SK-N-SH treated with all-trans-retinoic acid at 6 μM for 48 hours (cell line): ENCODE measurements around the gene ZXDC.

Experiments
- ATAC-seq: fragments of 200-7000 bp; cut with Tn5 transposase; 3 replicates; pipeline ENCODE4 v1.9.1; 2020; ENCODE audit warnings: mild to moderate bottlenecking, moderate library complexity
- ARNTL ChIP-seq: fragments of 450-650 bp; formaldehyde crosslinking; IDR thresholded peaks from 2 replicates; pipeline ENCODE4 v1.5.0; 2020; ENCODE audit warnings: low read depth, mild to moderate bottlenecking, moderate library complexity, borderline replicate concordance
- BACH2 ChIP-seq: fragments of 250-450 bp; sonication (Bioruptor Pico); IDR thresholded peaks from 2 replicates; pipeline ENCODE4 v1.9.0; 2021; ENCODE audit warnings: mild to moderate bottlenecking, borderline replicate concordance
- ESRRG ChIP-seq: fragments of 250-450 bp; sonication (Bioruptor Pico); IDR thresholded peaks from 2 replicates; pipeline ENCODE4 v1.6.1; 2021; ENCODE audit warnings: mild to moderate bottlenecking
- GLIS3 ChIP-seq: fragments of 250-450 bp; sonication (Bioruptor Pico); IDR thresholded peaks from 2 replicates; pipeline ENCODE4 v1.5.0; 2020; ENCODE audit warnings: mild to moderate bottlenecking, moderate library complexity
- ISL1 ChIP-seq: fragments of 250-450 bp; sonication (Bioruptor Pico); IDR thresholded peaks from 2 replicates; pipeline ENCODE4 v2.1.2; 2022; ENCODE audit warnings: mild to moderate bottlenecking, moderate library complexity
- OSR1 ChIP-seq: fragments of 250-450 bp; sonication (Bioruptor Pico); IDR thresholded peaks from 2 replicates; pipeline ENCODE4 v1.8.0; 2022; ENCODE audit warnings: moderate library complexity, mild to moderate bottlenecking, inconsistent platforms
- PPARA ChIP-seq: fragments of 250-450 bp; sonication (Bioruptor Pico); IDR thresholded peaks from 2 replicates; pipeline ENCODE4 v1.5.0; 2020; ENCODE audit warnings: mild to moderate bottlenecking, borderline replicate concordance
- RARB ChIP-seq: fragments of 250-450 bp; sonication (Bioruptor Pico); IDR thresholded peaks from 2 replicates; pipeline ENCODE4 v1.8.0; 2021; ENCODE audit warnings: mild to moderate bottlenecking, moderate library complexity
- SNAI2 ChIP-seq: fragments of 250-450 bp; sonication (Bioruptor Pico); IDR thresholded peaks from 2 replicates; pipeline ENCODE4 v1.5.0; 2020; ENCODE audit warnings: mild to moderate bottlenecking, moderate library complexity
- TCF4 ChIP-seq: fragments of 250-450 bp; sonication (Bioruptor Pico); IDR thresholded peaks from 2 replicates; pipeline ENCODE4 v1.8.0; 2021; ENCODE audit warnings: mild to moderate bottlenecking, moderate library complexity, borderline replicate concordance
- TOX ChIP-seq: fragments of 250-450 bp; sonication (Bioruptor Pico); IDR thresholded peaks from 2 replicates; pipeline ENCODE4 v1.8.0; 2021; ENCODE audit warnings: mild to moderate bottlenecking, moderate library complexity, borderline replicate concordance
- ZC3H10 ChIP-seq: fragments of 250-450 bp; sonication (Bioruptor Pico); IDR thresholded peaks from 2 replicates; pipeline ENCODE4 v1.5.1; 2021; ENCODE audit warnings: mild to moderate bottlenecking, moderate library complexity
- ZFP3 ChIP-seq: fragments of 250-450 bp; sonication (Bioruptor Pico); IDR thresholded peaks from 2 replicates; pipeline ENCODE4 v1.5.0; 2020; ENCODE audit warnings: mild to moderate bottlenecking, moderate library complexity
- ZFP30 ChIP-seq: fragments of 450-650 bp; formaldehyde crosslinking; IDR thresholded peaks from 2 replicates; pipeline ENCODE4 v1.5.0; 2022; ENCODE audit warnings: mild to moderate bottlenecking, moderate library complexity
- ZNF565 ChIP-seq: fragments of 450-650 bp; formaldehyde crosslinking; conservative IDR thresholded peaks from 2 replicates; pipeline ENCODE4 v1.5.0; 2020; ENCODE audit warnings: low read depth, mild to moderate bottlenecking, moderate library complexity
- ZNF70 ChIP-seq: fragments of 450-650 bp; formaldehyde crosslinking; IDR thresholded peaks from 2 replicates; pipeline ENCODE4 v1.5.0; 2020; ENCODE audit warnings: mild to moderate bottlenecking, moderate library complexity
- ZNF8 ChIP-seq: fragments of 450-650 bp; formaldehyde crosslinking; IDR thresholded peaks from 2 replicates; pipeline ENCODE4 v1.5.0; 2020; ENCODE audit warnings: mild to moderate bottlenecking, moderate library complexity
- TF ChIP-seq, protein P1 (sequence below): fragments of 250-450 bp; sonication (Bioruptor Pico); IDR thresholded peaks from 2 replicates; pipeline ENCODE4 v1.8.0; 2021; ENCODE audit warnings: low read depth, mild to moderate bottlenecking, moderate library complexity, borderline replicate concordance
- TF ChIP-seq, protein P2 (sequence below): fragments of 250-450 bp; sonication (Bioruptor Pico); IDR thresholded peaks from 2 replicates; pipeline ENCODE4 v1.5.1; 2021; ENCODE audit warnings: mild to moderate bottlenecking, moderate library complexity
- TF ChIP-seq, protein P3 (sequence below): fragments of 250-450 bp; sonication (Bioruptor Pico); IDR thresholded peaks from 2 replicates; pipeline ENCODE4 v1.5.1; 2020; ENCODE audit warnings: low read depth, mild to moderate bottlenecking, moderate library complexity
- TF ChIP-seq, protein P4 (sequence below): fragments of 250-450 bp; sonication (Bioruptor Pico); IDR thresholded peaks from 2 replicates; pipeline ENCODE4 v1.8.0; 2020; ENCODE audit warnings: mild to moderate bottlenecking, moderate library complexity, borderline replicate concordance

Gene ZXDC

DNA sequence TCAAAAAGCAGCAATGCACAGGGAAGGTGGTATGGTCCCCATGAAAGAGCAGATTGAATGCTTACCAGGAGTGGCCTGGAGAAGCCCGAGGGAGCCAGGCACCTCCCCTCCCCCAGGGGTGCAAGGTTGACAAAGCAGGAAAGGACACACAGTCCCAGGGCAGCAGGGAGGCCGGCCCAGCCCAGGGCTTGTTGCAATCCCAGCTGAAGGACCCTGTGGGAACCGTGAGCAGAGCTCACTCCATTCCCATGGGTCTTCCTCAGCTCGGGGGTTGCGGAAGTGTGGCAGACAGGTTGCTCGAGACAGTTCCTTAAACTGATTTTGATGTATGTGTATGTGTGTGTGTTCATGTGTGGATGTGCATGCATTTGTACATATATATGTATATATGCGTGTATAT, 26.0 kb upstream of the ZXDC start:
- no peak for ATAC-seq
- TF ChIP-seq, protein P1, sequence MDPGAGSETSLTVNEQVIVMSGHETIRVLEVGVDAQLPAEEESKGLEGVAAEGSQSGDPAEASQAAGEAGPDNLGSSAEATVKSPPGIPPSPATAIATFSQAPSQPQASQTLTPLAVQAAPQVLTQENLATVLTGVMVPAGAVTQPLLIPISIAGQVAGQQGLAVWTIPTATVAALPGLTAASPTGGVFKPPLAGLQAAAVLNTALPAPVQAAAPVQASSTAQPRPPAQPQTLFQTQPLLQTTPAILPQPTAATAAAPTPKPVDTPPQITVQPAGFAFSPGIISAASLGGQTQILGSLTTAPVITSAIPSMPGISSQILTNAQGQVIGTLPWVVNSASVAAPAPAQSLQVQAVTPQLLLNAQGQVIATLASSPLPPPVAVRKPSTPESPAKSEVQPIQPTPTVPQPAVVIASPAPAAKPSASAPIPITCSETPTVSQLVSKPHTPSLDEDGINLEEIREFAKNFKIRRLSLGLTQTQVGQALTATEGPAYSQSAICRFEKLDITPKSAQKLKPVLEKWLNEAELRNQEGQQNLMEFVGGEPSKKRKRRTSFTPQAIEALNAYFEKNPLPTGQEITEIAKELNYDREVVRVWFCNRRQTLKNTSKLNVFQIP, result no peak

DNA sequence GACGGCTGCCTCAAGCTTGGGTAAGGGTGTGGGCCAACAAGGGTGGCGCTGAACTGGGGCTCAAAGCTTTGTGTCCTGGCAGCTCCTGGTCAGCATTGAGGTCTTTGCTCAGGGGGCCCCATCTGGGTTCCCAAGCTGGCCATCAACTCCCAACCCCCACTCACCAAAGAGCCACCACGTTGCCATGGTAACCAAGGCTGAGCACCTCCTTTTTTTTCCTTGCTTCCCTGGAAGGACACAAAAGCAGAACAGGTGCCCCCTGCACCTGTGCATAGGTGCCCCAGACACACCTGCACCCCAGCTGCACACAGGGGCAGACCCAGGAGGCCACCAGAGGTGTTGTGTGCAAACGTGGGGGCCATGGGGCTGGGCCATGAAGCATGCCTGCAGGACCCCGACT, 25.4 kb upstream of the ZXDC start:
- no peak for ATAC-seq

DNA sequence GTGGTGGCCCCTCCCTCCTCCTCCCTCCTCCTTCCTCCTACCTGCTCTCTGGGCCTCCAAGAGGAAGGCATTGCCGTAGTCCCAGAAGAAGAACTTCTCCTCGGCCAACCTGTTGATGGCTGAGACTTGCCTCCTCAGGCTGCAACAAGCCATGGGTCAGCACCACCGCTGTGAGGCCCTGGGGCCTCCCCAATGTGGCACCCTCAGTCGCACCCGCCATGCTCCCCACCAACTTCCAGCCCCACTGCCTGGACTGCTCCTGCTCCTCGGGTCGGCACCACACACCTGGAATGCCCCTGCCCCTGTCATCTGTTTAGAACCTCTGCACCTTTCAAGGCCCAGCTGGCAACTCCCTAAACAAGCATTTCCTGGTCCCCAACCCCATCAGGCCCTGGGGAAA, 24.3 kb upstream of the ZXDC start:
- TF ChIP-seq, protein P1, result no peak
- TF ChIP-seq ARNTL (CRISPR knock-in tag) (no peak), ESRRG (CRISPR knock-in tag) (no peak), ZNF565 (CRISPR knock-in tag) (no peak), OSR1 (no peak), SNAI2 (CRISPR knock-in tag) (no peak), BACH2 (CRISPR knock-in tag) (no peak)
- TF ChIP-seq, all 23 proteins: peak for 0

More for the DNA sequence above, 25.4 kb upstream of the ZXDC start:
- TF ChIP-seq, protein P2, sequence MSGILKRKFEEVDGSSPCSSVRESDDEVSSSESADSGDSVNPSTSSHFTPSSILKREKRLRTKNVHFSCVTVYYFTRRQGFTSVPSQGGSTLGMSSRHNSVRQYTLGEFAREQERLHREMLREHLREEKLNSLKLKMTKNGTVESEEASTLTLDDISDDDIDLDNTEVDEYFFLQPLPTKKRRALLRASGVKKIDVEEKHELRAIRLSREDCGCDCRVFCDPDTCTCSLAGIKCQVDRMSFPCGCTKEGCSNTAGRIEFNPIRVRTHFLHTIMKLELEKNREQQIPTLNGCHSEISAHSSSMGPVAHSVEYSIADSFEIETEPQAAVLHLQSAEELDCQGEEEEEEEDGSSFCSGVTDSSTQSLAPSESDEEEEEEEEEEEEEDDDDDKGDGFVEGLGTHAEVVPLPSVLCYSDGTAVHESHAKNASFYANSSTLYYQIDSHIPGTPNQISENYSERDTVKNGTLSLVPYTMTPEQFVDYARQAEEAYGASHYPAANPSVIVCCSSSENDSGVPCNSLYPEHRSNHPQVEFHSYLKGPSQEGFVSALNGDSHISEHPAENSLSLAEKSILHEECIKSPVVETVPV, result no peak
- TF ChIP-seq OSR1, result no peak
- TF ChIP-seq ZFP30, result no peak

DNA sequence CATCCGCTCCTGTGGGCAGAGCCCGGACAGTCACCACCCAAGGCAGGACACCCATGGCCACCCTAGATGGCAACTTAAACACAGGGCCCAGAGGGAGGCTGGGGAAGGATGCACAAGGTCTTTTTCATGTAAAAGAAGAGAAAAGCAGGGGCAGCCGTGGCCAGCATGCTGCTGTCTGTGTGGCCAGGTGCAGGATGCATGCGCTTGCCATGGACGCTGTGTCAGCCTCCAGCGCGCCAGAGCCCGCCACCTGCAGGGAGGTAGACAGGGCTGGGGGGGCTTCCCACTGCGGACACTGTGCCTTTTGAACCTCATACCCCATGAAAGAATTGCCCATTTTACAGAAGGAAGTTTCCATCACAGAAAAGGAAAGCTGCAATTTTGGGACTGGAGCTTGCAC, 23.7 kb upstream of the ZXDC start:
- no peak for ATAC-seq
- no peak for TF ChIP-seq TCF4 (CRISPR knock-in tag)

More for the DNA sequence above, 24.3 kb upstream of the ZXDC start:
- no peak for ATAC-seq

DNA sequence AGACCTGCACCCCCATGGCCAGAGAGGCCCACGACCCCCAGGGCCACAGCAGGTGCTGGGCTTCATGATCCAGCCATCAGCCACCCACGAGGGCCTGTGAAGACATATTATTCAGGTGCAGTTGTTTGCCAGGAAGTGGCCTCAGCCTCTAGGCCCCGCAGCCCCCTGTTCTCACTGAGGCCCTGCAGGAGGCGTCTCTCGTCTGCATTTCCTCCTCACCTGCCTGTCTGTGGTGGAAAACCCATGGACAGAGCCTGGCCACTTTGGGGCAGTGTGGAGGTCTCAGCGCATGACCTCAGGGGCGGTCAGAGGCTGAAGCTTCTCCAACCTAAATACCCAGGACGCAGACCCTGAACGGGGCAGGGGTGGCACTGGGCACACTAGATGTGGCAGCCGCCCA, 23.2 kb upstream of the ZXDC start:
- TF ChIP-seq ARNTL (CRISPR knock-in tag) (no peak), OSR1 (no peak), ZNF565 (CRISPR knock-in tag) (no peak), ISL1 (CRISPR knock-in tag) (no peak), ZC3H10 (CRISPR knock-in tag) (no peak), ZNF70 (CRISPR knock-in tag) (no peak), ZNF8 (no peak), RARB (CRISPR knock-in tag) (no peak), ZFP3 (CRISPR knock-in tag) (no peak), SNAI2 (CRISPR knock-in tag) (no peak), PPARA (CRISPR knock-in tag) (no peak), ESRRG (CRISPR knock-in tag) (no peak), TOX (CRISPR knock-in tag) (no peak)
- ATAC-seq, result no peak

DNA sequence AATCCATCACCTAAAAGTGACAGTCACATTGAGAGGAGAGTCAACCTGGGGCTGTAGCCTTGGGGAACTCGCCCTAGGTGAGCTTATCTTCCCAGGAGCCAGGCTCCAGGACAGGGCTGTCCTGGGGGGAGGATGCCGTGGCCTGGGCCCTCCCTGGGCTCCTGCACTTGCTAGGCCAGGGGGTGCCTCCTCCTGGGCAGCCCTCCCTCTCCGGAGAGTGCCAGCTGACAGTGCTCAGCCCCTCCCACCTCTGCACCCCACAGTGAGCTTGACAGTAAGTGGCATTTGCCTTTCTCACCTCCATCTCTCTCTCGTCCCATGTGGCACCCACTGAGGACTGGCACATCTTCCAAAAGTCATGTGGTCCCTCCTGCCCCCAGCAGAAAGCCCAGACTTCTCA, 22.8 kb upstream of the ZXDC start:
- no peak for ATAC-seq
- TF ChIP-seq ZNF565 (CRISPR knock-in tag), result no peak
- TF ChIP-seq ZNF70 (CRISPR knock-in tag), result no peak
- TF ChIP-seq SNAI2 (CRISPR knock-in tag), result no peak
- no peak for TF ChIP-seq RARB (CRISPR knock-in tag)
- TF ChIP-seq, protein P1, result no peak
- no peak for TF ChIP-seq BACH2 (CRISPR knock-in tag)
- TF ChIP-seq PPARA (CRISPR knock-in tag), result no peak
- TF ChIP-seq, protein P3, sequence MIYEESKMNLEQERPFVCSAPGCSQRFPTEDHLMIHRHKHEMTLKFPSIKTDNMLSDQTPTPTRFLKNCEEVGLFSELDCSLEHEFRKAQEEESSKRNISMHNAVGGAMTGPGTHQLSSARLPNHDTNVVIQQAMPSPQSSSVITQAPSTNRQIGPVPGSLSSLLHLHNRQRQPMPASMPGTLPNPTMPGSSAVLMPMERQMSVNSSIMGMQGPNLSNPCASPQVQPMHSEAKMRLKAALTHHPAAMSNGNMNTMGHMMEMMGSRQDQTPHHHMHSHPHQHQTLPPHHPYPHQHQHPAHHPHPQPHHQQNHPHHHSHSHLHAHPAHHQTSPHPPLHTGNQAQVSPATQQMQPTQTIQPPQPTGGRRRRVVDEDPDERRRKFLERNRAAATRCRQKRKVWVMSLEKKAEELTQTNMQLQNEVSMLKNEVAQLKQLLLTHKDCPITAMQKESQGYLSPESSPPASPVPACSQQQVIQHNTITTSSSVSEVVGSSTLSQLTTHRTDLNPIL (CRISPR knock-in tag), result no peak
- TF ChIP-seq TCF4 (CRISPR knock-in tag), result no peak
- no peak for TF ChIP-seq ESRRG (CRISPR knock-in tag)
- TF ChIP-seq, protein P4, sequence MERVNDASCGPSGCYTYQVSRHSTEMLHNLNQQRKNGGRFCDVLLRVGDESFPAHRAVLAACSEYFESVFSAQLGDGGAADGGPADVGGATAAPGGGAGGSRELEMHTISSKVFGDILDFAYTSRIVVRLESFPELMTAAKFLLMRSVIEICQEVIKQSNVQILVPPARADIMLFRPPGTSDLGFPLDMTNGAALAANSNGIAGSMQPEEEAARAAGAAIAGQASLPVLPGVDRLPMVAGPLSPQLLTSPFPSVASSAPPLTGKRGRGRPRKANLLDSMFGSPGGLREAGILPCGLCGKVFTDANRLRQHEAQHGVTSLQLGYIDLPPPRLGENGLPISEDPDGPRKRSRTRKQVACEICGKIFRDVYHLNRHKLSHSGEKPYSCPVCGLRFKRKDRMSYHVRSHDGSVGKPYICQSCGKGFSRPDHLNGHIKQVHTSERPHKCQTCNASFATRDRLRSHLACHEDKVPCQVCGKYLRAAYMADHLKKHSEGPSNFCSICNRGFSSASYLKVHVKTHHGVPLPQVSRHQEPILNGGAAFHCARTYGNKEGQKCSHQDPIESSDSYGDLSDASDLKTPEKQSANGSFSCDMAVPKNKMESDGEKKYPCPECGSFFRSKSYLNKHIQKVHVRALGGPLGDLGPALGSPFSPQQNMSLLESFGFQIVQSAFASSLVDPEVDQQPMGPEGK, result no peak
- no peak for TF ChIP-seq GLIS3 (CRISPR knock-in tag)
